ENCODE results near the gene PARP1. TPM values are rescaled to one million over a fixed set of nuclear protein-coding genes. Genes with fewer than 3 reads are reported as not detected.

Gene PARP1
- total and polyA plus RNA-seq, 2 experiments from 2014 or later, result 46.2 to 70.4 TPM

DNA sequence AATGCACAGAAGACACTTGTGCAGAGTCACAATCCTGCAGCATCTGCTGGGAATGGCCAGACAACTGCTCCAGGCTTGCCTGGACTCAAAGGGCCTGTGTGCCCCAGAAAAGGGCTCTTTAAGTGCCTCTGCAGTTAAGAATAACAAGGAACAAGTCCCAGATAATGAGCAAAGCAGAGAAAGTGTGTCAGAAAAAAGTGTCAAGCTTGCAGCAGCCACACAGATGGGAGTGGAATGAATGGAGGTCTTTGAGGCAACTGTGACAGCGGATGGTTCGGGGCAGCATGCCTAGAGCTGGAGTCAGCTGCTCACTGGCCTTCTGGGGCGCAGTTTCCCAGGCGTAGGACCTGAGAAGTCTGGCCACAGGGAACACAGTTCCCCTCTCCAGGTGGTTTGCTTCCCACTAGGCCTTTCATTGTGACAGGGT, 5.1 kb downstream of the PARP1 start:
- in situ Hi-C loops (cut with MboI), result no loop called here
- no peaks in the 10 kb centered on the region for H3K9me2 ChIP-seq (ENCODE audit: insufficient read depth)
- peaks cover 10% of the 10 kb centered on the region for H3K36me3 ChIP-seq (ENCODE audit: low read depth)
- no peak overlapping the region for H3K27ac ChIP-seq
- no peaks in the 10 kb centered on the region for H4K20me1 ChIP-seq (ENCODE audit: insufficient read depth)
- no peak overlapping the region for H3K4me2 ChIP-seq (ENCODE audit: unreplicated experiment)
- H3F3A ChIP-seq (ENCODE audit: insufficient read depth), result 0 out of 2 replicates have a peak, but pooled peaks cover 10% of the 10 kb centered on the region
- no peak overlapping the region for H2AFZ ChIP-seq
- 98% methylated on average over 4 of the region's 4 CpGs for WGBS, 2 experiments (ENCODE audit: low coverage in 1 of 2, low lambda C conversion rate in 2 of 2, missing lambda C conversion rate in 2 of 2)
- no peaks in the 10 kb centered on the region for H3K9me3 ChIP-seq (ENCODE audit: low read depth)
- no peak overlapping the region for H3K9ac ChIP-seq
- DNase-seq, result no peak
- H3K27me3 ChIP-seq (replicated peaks; ENCODE audit: insufficient read depth), result no peaks in the 10 kb centered on the region
- peaks cover 22% of the 10 kb centered on the region for H3K4me1 ChIP-seq (ENCODE audit: insufficient read depth)
- peaks cover 75% of the 10 kb centered on the region for H3K79me2 ChIP-seq (ENCODE audit: insufficient read depth)
- TF ChIP-seq EZH2phosphoT487 (IDR thresholded peaks at IDR 0.05; ENCODE audit: insufficient read depth, low read depth) (no peak), EZH2 (IDR thresholded peaks at IDR 0.05; ENCODE audit: insufficient read depth, poor library complexity, severe bottlenecking) (no peak)
- H3K4me3 ChIP-seq, result no peak overlapping the region

GRCh38 chr1:226401355-226402303, 6.3 kb downstream of the PARP1 start:
- no peak for DNase-seq
- Histone ChIP-seq H3K4me2 (ENCODE audit: unreplicated experiment) (no peak overlapping the region), H3K27ac (no peak overlapping the region), H3K4me1 (ENCODE audit: insufficient read depth) (peaks cover 17% of the 10 kb centered on the region), H3K79me2 (ENCODE audit: insufficient read depth) (peaks cover 70% of the 10 kb centered on the region), H3F3A (ENCODE audit: insufficient read depth) (0 out of 2 replicates have a peak, but pooled peaks cover 8% of the 10 kb centered on the region), H3K4me3 (no peak overlapping the region), H4K20me1 (ENCODE audit: insufficient read depth) (no peaks in the 10 kb centered on the region), H3K9me2 (ENCODE audit: insufficient read depth) (no peaks in the 10 kb centered on the region), H3K36me3 (ENCODE audit: low read depth) (peaks cover 10% of the 10 kb centered on the region), H3K9me3 (ENCODE audit: low read depth) (no peaks in the 10 kb centered on the region), H3K27me3 (replicated peaks; ENCODE audit: insufficient read depth) (no peaks in the 10 kb centered on the region), H3K9ac (no peak overlapping the region), H2AFZ (no peak overlapping the region)
- in situ Hi-C loops (cut with MboI), result no loop called here
- TF ChIP-seq EZH2 (IDR thresholded peaks at IDR 0.05; ENCODE audit: insufficient read depth, poor library complexity, severe bottlenecking) (no peak), EZH2phosphoT487 (IDR thresholded peaks at IDR 0.05; ENCODE audit: insufficient read depth, low read depth) (no peak)
- WGBS, 2 experiments (ENCODE audit: low coverage in 1 of 2, low lambda C conversion rate in 2 of 2, missing lambda C conversion rate in 2 of 2), result 93 to 94% methylated on average over 9 of the region's 9 CpGs

DNA sequence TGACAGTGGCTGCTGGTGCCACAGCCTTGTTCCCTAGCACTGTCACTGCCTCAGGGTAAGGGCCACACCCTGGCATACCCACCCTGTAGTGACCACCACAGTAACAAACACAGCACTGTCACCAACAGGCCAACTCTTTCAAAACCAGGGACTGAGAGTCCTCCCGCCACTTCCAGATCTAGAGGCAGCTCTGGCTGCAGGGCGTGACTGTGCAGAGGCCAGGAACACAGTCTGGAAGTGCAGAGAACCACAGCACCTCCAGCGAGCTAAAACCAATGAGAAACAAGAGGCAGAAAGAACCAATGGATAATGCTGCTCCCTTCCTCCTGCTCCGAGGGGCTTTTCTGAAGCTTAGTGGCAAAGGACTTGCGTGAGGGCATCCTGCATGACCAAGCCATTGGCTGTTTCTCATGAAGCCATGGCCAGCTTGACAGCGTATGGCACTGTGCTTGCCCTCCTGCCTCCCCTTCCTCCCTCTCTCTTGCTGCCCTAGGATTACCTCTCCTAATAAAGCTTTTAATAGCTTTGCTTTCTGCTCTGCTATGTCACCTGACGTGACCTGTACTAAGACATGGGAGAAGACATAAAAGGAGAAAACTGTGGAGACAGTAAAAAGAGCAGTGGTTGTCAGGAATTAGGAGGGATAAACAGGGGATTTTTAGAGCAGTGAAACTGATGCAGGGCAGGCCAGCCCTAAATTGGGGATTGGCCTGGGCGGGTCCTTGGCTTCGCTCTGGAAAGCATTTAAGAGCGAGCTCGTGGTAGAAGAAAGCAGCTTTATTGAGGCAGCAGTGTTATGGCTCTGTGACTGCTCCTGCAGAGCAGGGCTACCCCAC, 7.2 kb downstream of the PARP1 start:
- Histone ChIP-seq H3K9me3 (ENCODE audit: low read depth) (no peaks in the 10 kb centered on the region), H3K4me3 (no peak overlapping the region), H2AFZ (no peak overlapping the region), H3K4me2 (ENCODE audit: unreplicated experiment) (no peak overlapping the region), H3F3A (ENCODE audit: insufficient read depth) (no peaks in the 10 kb centered on the region), H3K4me1 (ENCODE audit: insufficient read depth) (peaks cover 9% of the 10 kb centered on the region; the same call in 1 of the 2 replicates), H3K9me2 (ENCODE audit: insufficient read depth) (no peaks in the 10 kb centered on the region), H3K36me3 (ENCODE audit: low read depth) (peaks cover 10% of the 10 kb centered on the region), H3K79me2 (ENCODE audit: insufficient read depth) (peaks cover 65% of the 10 kb centered on the region), H4K20me1 (ENCODE audit: insufficient read depth) (no peaks in the 10 kb centered on the region), H3K27ac (no peak overlapping the region), H3K9ac (no peak overlapping the region), H3K27me3 (replicated peaks; ENCODE audit: insufficient read depth) (no peaks in the 10 kb centered on the region)
- 92 to 94% methylated on average over 10 to 11 of the region's 11 CpGs for WGBS, 2 experiments (ENCODE audit: low coverage in 1 of 2, low lambda C conversion rate in 2 of 2, missing lambda C conversion rate in 2 of 2)
- TF ChIP-seq EZH2 (IDR thresholded peaks at IDR 0.05; ENCODE audit: insufficient read depth, poor library complexity, severe bottlenecking) (no peak), EZH2phosphoT487 (IDR thresholded peaks at IDR 0.05; ENCODE audit: insufficient read depth, low read depth) (no peak)
- in situ Hi-C loops (cut with MboI), result no loop called here
- no peak for DNase-seq

GRCh38 chr1:226397955-226398636, 9.8 kb downstream of the PARP1 start:
- Histone ChIP-seq H3K9me2 (ENCODE audit: insufficient read depth) (no peaks in the 10 kb centered on the region), H3K9ac (no peak overlapping the region), H3K27me3 (replicated peaks; ENCODE audit: insufficient read depth) (no peaks in the 10 kb centered on the region), H3K9me3 (ENCODE audit: low read depth) (no peaks in the 10 kb centered on the region), H3K4me1 (ENCODE audit: insufficient read depth) (no peaks in the 10 kb centered on the region), H3K4me3 (no peak overlapping the region), H3K36me3 (ENCODE audit: low read depth) (peaks cover 10% of the 10 kb centered on the region), H3K4me2 (ENCODE audit: unreplicated experiment) (no peak overlapping the region), H4K20me1 (ENCODE audit: insufficient read depth) (peaks cover 5% of the 10 kb centered on the region; the same call in 1 of the 2 replicates), H3K79me2 (ENCODE audit: insufficient read depth) (peaks cover 47% of the 10 kb centered on the region), H2AFZ (no peak overlapping the region), H3K27ac (no peak overlapping the region), H3F3A (ENCODE audit: insufficient read depth) (no peaks in the 10 kb centered on the region)
- in situ Hi-C loops (cut with MboI), result no loop called here
- DNase-seq, result no peak
- 97 to 98% methylated on average over 7 of the region's 7 CpGs for WGBS, 2 experiments (ENCODE audit: low coverage in 1 of 2, low lambda C conversion rate in 2 of 2, missing lambda C conversion rate in 2 of 2)
- TF ChIP-seq EZH2 (IDR thresholded peaks at IDR 0.05; ENCODE audit: insufficient read depth, poor library complexity, severe bottlenecking), result no peak
- no peak for TF ChIP-seq EZH2phosphoT487 (IDR thresholded peaks at IDR 0.05; ENCODE audit: insufficient read depth, low read depth)
